ENCODE results near the gene BTRC. TPM values are rescaled to one million over a fixed set of nuclear protein-coding genes. Genes with fewer than 3 reads are reported as not detected.

BTRC gene
- total RNA-seq, 1 experiment from 2014 or later = 29.1 TPM

DNA sequence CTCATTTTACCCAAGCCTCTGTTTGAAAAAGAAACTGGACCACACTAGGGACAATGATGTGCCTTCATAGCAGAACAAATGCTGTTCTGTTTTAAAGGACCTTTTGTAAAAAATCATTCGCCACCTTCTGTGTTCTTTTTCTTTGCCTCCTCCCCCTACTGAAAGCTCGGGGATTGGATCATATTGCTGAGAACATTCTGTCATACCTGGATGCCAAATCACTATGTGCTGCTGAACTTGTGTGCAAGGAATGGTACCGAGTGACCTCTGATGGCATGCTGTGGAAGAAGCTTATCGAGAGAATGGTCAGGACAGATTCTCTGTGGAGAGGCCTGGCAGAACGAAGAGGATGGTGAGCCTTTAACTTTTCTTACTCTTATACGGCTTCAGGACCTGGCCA lies 171.9 kb downstream of the BTRC start:
- ATAC-seq (no peak), DNase-seq (ENCODE audit: low read depth, low spot score) (no peak)
- Histone ChIP-seq H3K4me1 (ENCODE audit: control insufficient read depth in 1 of 2, insufficient read depth in 2 of 2, low read length in 2 of 2) (no peaks in the 10 kb centered on the region), H3K27me3 (ENCODE audit: insufficient read depth, low read length) (no peaks in the 10 kb centered on the region), H3K36me3 (ENCODE audit: control insufficient read depth in 1 of 2, insufficient read depth in 2 of 2, low read length in 2 of 2) (no peaks in the 10 kb centered on the region), H3K9me3 (ENCODE audit: control insufficient read depth in 1 of 2, insufficient read depth in 1 of 2, low read depth in 1 of 2, low read length in 2 of 2) (no peaks in the 10 kb centered on the region), H3K27ac (ENCODE audit: low read depth, low read length) (no peak overlapping the region), H2AFZ (ENCODE audit: low read depth, low read length, poor library complexity, severe bottlenecking) (no peak overlapping the region), H3K4me2 (ENCODE audit: low read length) (no peak overlapping the region), H3K4me3 (replicated peaks in 1 of 2; ENCODE audit: low read depth in 1 of 2, low read length in 2 of 2) (no peak overlapping the region), H4K20me1 (ENCODE audit: insufficient read depth) (no peaks in the 10 kb centered on the region), H3K9ac (ENCODE audit: low read length) (no peak overlapping the region), H3K9me2 (ENCODE audit: insufficient read depth) (no peaks in the 10 kb centered on the region), H3K79me2 (ENCODE audit: insufficient read depth, low read length) (no peaks in the 10 kb centered on the region)
- ChIA-PET POLR2A (interaction anchor here (0.5 to 0.6 kb wide), 2 partner anchors 231 to 632 kb away, joined by 3 read pairs; no protein-coding TSS in a partner anchor), CTCF (interaction anchor here (1.3 kb wide), 1 partner anchor 10 kb away, joined by 8 read pairs; no protein-coding TSS in a partner anchor), RAD21 (ENCODE audit: low non-redundant PET in 1 of 2, low total read pairs in 2 of 2, uncharacterized antibody in 2 of 2, unreplicated experiment in 2 of 2) (no interaction called here)
- intact Hi-C loops (cut with micrococcal nuclease) = no loop called here
- TF ChIP-seq POLR2AphosphoS5 (IDR thresholded peaks at IDR 0.05; ENCODE audit: low read depth, low read length) = no peak
- TF ChIP-seq CBX3 (IDR thresholded peaks at IDR 0.05; ENCODE audit: low read depth) = no peak
- TF ChIP-seq, protein P1, sequence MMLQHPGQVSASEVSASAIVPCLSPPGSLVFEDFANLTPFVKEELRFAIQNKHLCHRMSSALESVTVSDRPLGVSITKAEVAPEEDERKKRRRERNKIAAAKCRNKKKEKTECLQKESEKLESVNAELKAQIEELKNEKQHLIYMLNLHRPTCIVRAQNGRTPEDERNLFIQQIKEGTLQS (IDR thresholded peaks at IDR 0.05) = no peak
- TF ChIP-seq YY1 (IDR thresholded peaks at IDR 0.05; ENCODE audit: extremely low read depth, insufficient replicate concordance, low read depth, low read length) = no peak
- TF ChIP-seq EZH2 (IDR thresholded peaks at IDR 0.05) = no peak
- TF ChIP-seq, protein P2, sequence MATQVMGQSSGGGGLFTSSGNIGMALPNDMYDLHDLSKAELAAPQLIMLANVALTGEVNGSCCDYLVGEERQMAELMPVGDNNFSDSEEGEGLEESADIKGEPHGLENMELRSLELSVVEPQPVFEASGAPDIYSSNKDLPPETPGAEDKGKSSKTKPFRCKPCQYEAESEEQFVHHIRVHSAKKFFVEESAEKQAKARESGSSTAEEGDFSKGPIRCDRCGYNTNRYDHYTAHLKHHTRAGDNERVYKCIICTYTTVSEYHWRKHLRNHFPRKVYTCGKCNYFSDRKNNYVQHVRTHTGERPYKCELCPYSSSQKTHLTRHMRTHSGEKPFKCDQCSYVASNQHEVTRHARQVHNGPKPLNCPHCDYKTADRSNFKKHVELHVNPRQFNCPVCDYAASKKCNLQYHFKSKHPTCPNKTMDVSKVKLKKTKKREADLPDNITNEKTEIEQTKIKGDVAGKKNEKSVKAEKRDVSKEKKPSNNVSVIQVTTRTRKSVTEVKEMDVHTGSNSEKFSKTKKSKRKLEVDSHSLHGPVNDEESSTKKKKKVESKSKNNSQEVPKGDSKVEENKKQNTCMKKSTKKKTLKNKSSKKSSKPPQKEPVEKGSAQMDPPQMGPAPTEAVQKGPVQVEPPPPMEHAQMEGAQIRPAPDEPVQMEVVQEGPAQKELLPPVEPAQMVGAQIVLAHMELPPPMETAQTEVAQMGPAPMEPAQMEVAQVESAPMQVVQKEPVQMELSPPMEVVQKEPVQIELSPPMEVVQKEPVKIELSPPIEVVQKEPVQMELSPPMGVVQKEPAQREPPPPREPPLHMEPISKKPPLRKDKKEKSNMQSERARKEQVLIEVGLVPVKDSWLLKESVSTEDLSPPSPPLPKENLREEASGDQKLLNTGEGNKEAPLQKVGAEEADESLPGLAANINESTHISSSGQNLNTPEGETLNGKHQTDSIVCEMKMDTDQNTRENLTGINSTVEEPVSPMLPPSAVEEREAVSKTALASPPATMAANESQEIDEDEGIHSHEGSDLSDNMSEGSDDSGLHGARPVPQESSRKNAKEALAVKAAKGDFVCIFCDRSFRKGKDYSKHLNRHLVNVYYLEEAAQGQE (IDR thresholded peaks at IDR 0.05; ENCODE audit: low read depth) = no peak
- TF ChIP-seq, protein P3, sequence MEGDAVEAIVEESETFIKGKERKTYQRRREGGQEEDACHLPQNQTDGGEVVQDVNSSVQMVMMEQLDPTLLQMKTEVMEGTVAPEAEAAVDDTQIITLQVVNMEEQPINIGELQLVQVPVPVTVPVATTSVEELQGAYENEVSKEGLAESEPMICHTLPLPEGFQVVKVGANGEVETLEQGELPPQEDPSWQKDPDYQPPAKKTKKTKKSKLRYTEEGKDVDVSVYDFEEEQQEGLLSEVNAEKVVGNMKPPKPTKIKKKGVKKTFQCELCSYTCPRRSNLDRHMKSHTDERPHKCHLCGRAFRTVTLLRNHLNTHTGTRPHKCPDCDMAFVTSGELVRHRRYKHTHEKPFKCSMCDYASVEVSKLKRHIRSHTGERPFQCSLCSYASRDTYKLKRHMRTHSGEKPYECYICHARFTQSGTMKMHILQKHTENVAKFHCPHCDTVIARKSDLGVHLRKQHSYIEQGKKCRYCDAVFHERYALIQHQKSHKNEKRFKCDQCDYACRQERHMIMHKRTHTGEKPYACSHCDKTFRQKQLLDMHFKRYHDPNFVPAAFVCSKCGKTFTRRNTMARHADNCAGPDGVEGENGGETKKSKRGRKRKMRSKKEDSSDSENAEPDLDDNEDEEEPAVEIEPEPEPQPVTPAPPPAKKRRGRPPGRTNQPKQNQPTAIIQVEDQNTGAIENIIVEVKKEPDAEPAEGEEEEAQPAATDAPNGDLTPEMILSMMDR (IDR thresholded peaks at IDR 0.05 in 2 of 3, conservative IDR thresholded peaks at IDR 0.05 in 1 of 3; ENCODE audit: borderline replicate concordance in 1 of 3, insufficient read depth in 1 of 3, low read depth in 2 of 3, low read length in 2 of 3) = no peak
- BruUV-seq (replicated peaks) = no TSS peak

Data from HCT116 (cell line).